NCI-H187 treated with DMSO at 0.1 percent for 48 hours (cell line): Measurements from ENCODE around the gene COL4A3.

Experiments
- DNase-seq: peaks from one replicate; lab custom pipeline; 2025; lab: John Stamatoyannopoulos, UW

The COL4A3 gene

GRCh38 chr2:227347117-227347516 lies 182.7 kb downstream of the COL4A3 start:
- no peak for DNase-seq

- DNase-seq = no peak
Observed at GRCh38 chr2:227348324-227348723, 183.9 kb downstream of the COL4A3 start.

GRCh38 chr2:227349989-227350612 lies 185.7 kb downstream of the COL4A3 start:
- DNase-seq = no peak

GRCh38 chr2:227351639-227352038 lies 187.2 kb downstream of the COL4A3 start:
- DNase-seq = no peak

- DNase-seq = no peak
Observed at GRCh38 chr2:227360351-227360750, 195.9 kb downstream of the COL4A3 start.

GRCh38 chr2:227363756-227364155 lies 199.3 kb downstream of the COL4A3 start:
- DNase-seq = no peak
